PC-9 (cell line): Measurements from ENCODE around the gene NPY2R. TPM values are rescaled to one million over a fixed set of nuclear protein-coding genes. Genes with fewer than 3 reads are reported as not detected.

Experiments
- BruUV-seq: library from RNA; stranded (reverse); fragments of 400-500 nt; replicated peaks from 2 replicates; lab custom pipeline; 2021; lab: Mats Ljungman, UMichigan
- CTCF ChIA-PET: fragments of 300-600 bp; sonication (Branson Sonifier 250); formaldehyde crosslinking; loops from one replicate; lab custom pipeline; 2022; ENCODE audit warnings: antibody characterized with exemption; lab: Charles Lee
- POLR2A ChIA-PET: fragments of 300-600 bp; sonication (Branson Sonifier 250); formaldehyde crosslinking; loops from one replicate; lab custom pipeline; 2022; ENCODE audit warnings: antibody characterized with exemption; ENCODE audit not compliant: unreplicated experiment; lab: Charles Lee
- DNase-seq, 2 experiments: peaks; one replicate each; pipeline versions ENCODE4 v3.0.0 to v3.0.0-alpha.2; 2015 to 2022; ENCODE audit warnings: mixed read lengths in 1 of 2
- H2AFZ ChIP-seq: fragments of 200-600 bp; sonication (generic); 2 replicates; pipeline ENCODE4 v1.8.1; 2017; ENCODE audit warnings: antibody characterized with exemption
- H3F3A ChIP-seq: fragments of 200-600 bp; sonication (generic); 2 replicates; pipeline ENCODE4 v1.8.1; 2017; ENCODE audit warnings: antibody characterized with exemption, mild to moderate bottlenecking, low read depth; ENCODE audit not compliant: insufficient read depth
- H3K27ac ChIP-seq: fragments of 200-600 bp; sonication (generic); 2 replicates; pipeline ENCODE4 v1.6.1; 2016; ENCODE audit warnings: mixed run types
- H3K27me3 ChIP-seq: fragments of 200-600 bp; sonication (generic); 2 replicates; pipeline ENCODE4 v1.6.1; 2016; ENCODE audit warnings: low read depth, mixed run types; ENCODE audit not compliant: insufficient read depth
- H3K36me3 ChIP-seq: fragments of 200-600 bp; sonication (generic); 2 replicates; pipeline ENCODE4 v1.6.1; 2016; ENCODE audit warnings: low read depth, mixed run types
- H3K4me1 ChIP-seq: fragments of 200-600 bp; sonication (generic); replicated peaks from 2 replicates; pipeline ENCODE4 v1.6.1; 2016; ENCODE audit warnings: mixed run types; ENCODE audit not compliant: insufficient read depth
- H3K4me2 ChIP-seq: fragments of 200-600 bp; sonication (generic); 2 replicates; pipeline ENCODE4 v1.6.1; 2017; ENCODE audit warnings: mixed run types
- H3K4me3 ChIP-seq: fragments of 200-600 bp; sonication (generic); 2 replicates; pipeline ENCODE4 v1.6.1; 2016; ENCODE audit warnings: mixed run types
- H3K79me2 ChIP-seq: fragments of 200-600 bp; sonication (generic); 2 replicates; pipeline ENCODE4 v1.6.1; 2017; ENCODE audit warnings: low read depth, mixed run types
- H3K9me2 ChIP-seq: fragments of 200-600 bp; sonication (generic); 2 replicates; pipeline ENCODE4 v1.8.1; 2017; ENCODE audit warnings: mild to moderate bottlenecking; ENCODE audit not compliant: insufficient read depth
- H3K9me3 ChIP-seq: fragments of 200-600 bp; sonication (generic); 2 replicates; pipeline ENCODE4 v1.8.1; 2016; ENCODE audit warnings: low read depth; ENCODE audit not compliant: insufficient read depth
- H4K20me1 ChIP-seq: fragments of 200-600 bp; sonication (generic); 2 replicates; pipeline ENCODE4 v1.8.1; 2017; ENCODE audit not compliant: insufficient read depth
- CTCF ChIP-seq: fragments of 200-600 bp; sonication (generic); conservative IDR thresholded peaks from 2 replicates; pipeline ENCODE4 v1.6.1; 2017; ENCODE audit warnings: mixed run types, antibody characterized with exemption, mild to moderate bottlenecking, moderate library complexity
- EZH2 ChIP-seq: fragments of 200-600 bp; sonication (generic); IDR thresholded peaks from 2 replicates; pipeline ENCODE4 v1.8.0; 2017; ENCODE audit warnings: antibody characterized with exemption, low read depth
- intact Hi-C: fragments of 100-400 bp; cut with micrococcal nuclease; formaldehyde crosslinking; loops from one replicate; pipeline ENCODE4 v1.10.0; 2022; ENCODE audit not compliant: unreplicated experiment
- total RNA-seq: library from RNA; stranded (reverse); gene quantifications from 2 replicates; pipeline ENCODE4 v1.2.3, GENCODE V29; 2021

Gene NPY2R
- total RNA-seq, 1 experiment from 2014 or later = not detected

- H3K4me1 ChIP-seq = no peaks in the 10 kb centered on the region
- intact Hi-C loops = no loop called here
- H3K27me3 ChIP-seq = no peaks in the 10 kb centered on the region
- BruUV-seq = no TSS peak
- POLR2A ChIA-PET = no interaction called here
- no peak overlapping the region for H2AFZ ChIP-seq
- no peak overlapping the region for H3K27ac ChIP-seq
- TF ChIP-seq EZH2 = no peak
- TF ChIP-seq CTCF = no peak
- no peaks in the 10 kb centered on the region for H4K20me1 ChIP-seq
- no peak overlapping the region for H3K4me3 ChIP-seq
- no peaks in the 10 kb centered on the region for H3F3A ChIP-seq
- no peaks in the 10 kb centered on the region for H3K79me2 ChIP-seq
- DNase-seq = no peak
- H3K4me2 ChIP-seq = no peak overlapping the region
- no peaks in the 10 kb centered on the region for H3K9me2 ChIP-seq
- no peaks in the 10 kb centered on the region for H3K9me3 ChIP-seq
- no peaks in the 10 kb centered on the region for H3K36me3 ChIP-seq
- CTCF ChIA-PET = no interaction called here
Observed at GRCh38 chr4:155249016-155249566, 40.7 kb downstream of the NPY2R start.

GRCh38 chr4:155252327-155252726 is 43.9 kb downstream of the NPY2R start:
- H3K9me2 ChIP-seq = no peaks in the 10 kb centered on the region
- no peaks in the 10 kb centered on the region for H3K4me1 ChIP-seq
- no peak overlapping the region for H3K4me3 ChIP-seq
- no peak for TF ChIP-seq CTCF
- TF ChIP-seq EZH2 = no peak
- H3K27me3 ChIP-seq = no peaks in the 10 kb centered on the region
- H4K20me1 ChIP-seq = no peaks in the 10 kb centered on the region
- H3F3A ChIP-seq = no peaks in the 10 kb centered on the region
- no peak for DNase-seq
- ChIA-PET POLR2A (no interaction called here), CTCF (no interaction called here)
- intact Hi-C loops = no loop called here
- BruUV-seq = no TSS peak
- no peak overlapping the region for H3K4me2 ChIP-seq
- no peak overlapping the region for H2AFZ ChIP-seq
- no peaks in the 10 kb centered on the region for H3K36me3 ChIP-seq
- no peaks in the 10 kb centered on the region for H3K9me3 ChIP-seq
- no peaks in the 10 kb centered on the region for H3K79me2 ChIP-seq
- H3K27ac ChIP-seq = no peak overlapping the region

- intact Hi-C loops = no loop called here
- BruUV-seq = no TSS peak
- CTCF ChIA-PET = no interaction called here
Observed at GRCh38 chr4:155263480-155263879, 55.0 kb downstream of the NPY2R start.

More at GRCh38 chr4:155263480-155263879, 55.0 kb downstream of the NPY2R start:
- DNase-seq = no peak
- Histone ChIP-seq H3F3A (no peaks in the 10 kb centered on the region), H3K79me2 (no peaks in the 10 kb centered on the region), H4K20me1 (no peaks in the 10 kb centered on the region), H3K27ac (no peak overlapping the region), H2AFZ (no peak overlapping the region), H3K4me3 (no peak overlapping the region), H3K4me2 (no peak overlapping the region), H3K36me3 (no peaks in the 10 kb centered on the region), H3K9me2 (no peaks in the 10 kb centered on the region), H3K9me3 (no peaks in the 10 kb centered on the region), H3K27me3 (no peaks in the 10 kb centered on the region), H3K4me1 (no peaks in the 10 kb centered on the region)
- TF ChIP-seq CTCF (no peak), EZH2 (no peak)
- POLR2A ChIA-PET = no interaction called here
